K562 (cell line): ENCODE measurements around the gene EML2. TPM values are rescaled to one million over a fixed set of nuclear protein-coding genes. Genes with fewer than 3 reads are reported as not detected.
A peak's percentile ranks its signal among the peaks of the same experiment; 100 is the strongest.

Experiments used
- CCAR2 ChIP-seq: fragments of 200-400 bp; formaldehyde crosslinking; IDR thresholded peaks from 2 replicates; pipeline ENCODE4 v1.6.1; 2017; ENCODE audit warnings: mild to moderate bottlenecking, low read depth, low read length
- ELF1 ChIP-seq: fragments of 200-800 bp; sonication (Bioruptor generic); IDR thresholded peaks from 2 replicates; pipeline ENCODE4 v1.6.1; 2016; ENCODE audit warnings: missing genetic modification characterization, missing compliant biosample characterization
- FOXA3 ChIP-seq, 2 experiments: fragments of 450-650 bp in 1 of 2; sonication (generic) in 1 of 2; formaldehyde crosslinking; IDR thresholded peaks in 1 of 2; conservative IDR thresholded peaks in 1 of 2; 2 replicates each; pipeline versions ENCODE4 v1.4.0 to v1.8.0; 2020 to 2022; ENCODE audit warnings: mild to moderate bottlenecking in 2 of 2, missing genetic modification reagents in 1 of 2
- LEF1 ChIP-seq: fragments of 450-650 bp; IDR thresholded peaks from 2 replicates; pipeline ENCODE4 v1.6.1; 2016; ENCODE audit warnings: mild to moderate bottlenecking
- MTA2 ChIP-seq: fragments of 450-650 bp; IDR thresholded peaks from 2 replicates; pipeline ENCODE4 v1.6.1; 2016; ENCODE audit warnings: low read depth
- RAD51 ChIP-seq: fragments of 450-650 bp; IDR thresholded peaks from 2 replicates; pipeline ENCODE4 v1.7.1; 2016; ENCODE audit warnings: low read depth, mild to moderate bottlenecking, borderline replicate concordance
- RBFOX2 ChIP-seq: fragments of 200-400 bp; formaldehyde crosslinking; IDR thresholded peaks from 2 replicates; pipeline ENCODE4 v1.6.1; 2017; ENCODE audit warnings: low read depth, mild to moderate bottlenecking, low read length, moderate library complexity
- SAFB ChIP-seq: fragments of 200-400 bp; formaldehyde crosslinking; IDR thresholded peaks from 2 replicates; pipeline ENCODE4 v1.6.1; 2017; ENCODE audit warnings: low read depth, low read length, borderline replicate concordance
- SMARCB1 ChIP-seq: IDR thresholded peaks from 2 replicates; pipeline ENCODE4 v1.6.1; 2011; ENCODE audit warnings: improper control_type of control experiment, low read depth; ENCODE audit not compliant: insufficient read length
- SP2 ChIP-seq: IDR thresholded peaks from 2 replicates; pipeline ENCODE4 v1.6.1; 2011; ENCODE audit warnings: mild to moderate bottlenecking, low read depth, low read length, moderate library complexity; ENCODE audit not compliant: poor library complexity, severe bottlenecking; ENCODE audit errors: extremely low read depth
- STAT5B ChIP-seq: fragments of 250-450 bp; sonication (Bioruptor Pico); IDR thresholded peaks from 2 replicates; pipeline ENCODE4 v1.8.0; 2021; ENCODE audit warnings: mild to moderate bottlenecking, inconsistent platforms
- XRCC3 ChIP-seq: fragments of 450-650 bp; IDR thresholded peaks from 2 replicates; pipeline ENCODE4 v1.6.1; 2017; ENCODE audit warnings: mild to moderate bottlenecking, moderate library complexity
- ZNF124 ChIP-seq: sonication (generic); formaldehyde crosslinking; IDR thresholded peaks from 2 replicates; pipeline ENCODE4 v1.8.1; 2022; ENCODE audit warnings: missing genetic modification reagents
- ZSCAN32 ChIP-seq: fragments of 450-650 bp; formaldehyde crosslinking; IDR thresholded peaks from 2 replicates; pipeline ENCODE4 v1.4.0; 2020; ENCODE audit warnings: mild to moderate bottlenecking, moderate library complexity
- polyA plus RNA-seq, 8 experiments: library from polyadenylated mRNA; depleted of rRNA in 4 of 8; stranded (reverse) in 5 of 8; unstranded in 3 of 8; fragments of >200 nt; fragmentation: Nextera tagmentation in 2 of 8; fragmentation: Illumina TruSeq in 1 of 8; extraction: Ambion mirVana in 2 of 8; extraction: Trizol in 1 of 8; gene quantifications; 2 replicates each; pipeline versions ENCODE4 v1.2.1 to v1.2.3, GENCODE V29; 2011 to 2014; ENCODE audit warnings: inconsistent platforms in 1 of 8, missing spikeins in 1 of 8
- total RNA-seq, 7 experiments: library from RNA; depleted of rRNA in 6 of 7; stranded (reverse); fragments of >200 nt in 6 of 7; fragmentation: Illumina TruSeq in 2 of 7; extraction: Trizol in 2 of 7; gene quantifications; 2 replicates each; pipeline versions ENCODE4 v1.2.1 to v1.2.3, GENCODE V29; 2011 to 2021; ENCODE audit warnings: low replicate concordance in 1 of 7
- TF ChIP-seq, protein P1 (sequence below): fragments of 250-450 bp; sonication (Bioruptor Pico); IDR thresholded peaks from 2 replicates; pipeline ENCODE4 v1.8.0; 2021; ENCODE audit warnings: moderate library complexity, mild to moderate bottlenecking, inconsistent platforms
- TF ChIP-seq, protein P2 (sequence below): fragments of 450-650 bp; IDR thresholded peaks from one replicate; pipeline ENCODE4 v1.6.1; 2018; ENCODE audit warnings: mild to moderate bottlenecking, moderate library complexity; ENCODE audit not compliant: partially characterized antibody
- TF ChIP-seq, protein P3 (sequence below), 3 experiments: fragments of 200-800 bp in 1 of 3; fragments of 250-450 bp in 1 of 3; fragments of 450-650 bp in 1 of 3; sonication (Bioruptor Pico) in 1 of 3; sonication (Bioruptor generic) in 1 of 3; formaldehyde crosslinking in 1 of 3; IDR thresholded peaks; 2 replicates each; pipeline versions ENCODE4 v1.6.1 to v1.8.0; 2016 to 2022; ENCODE audit warnings: mild to moderate bottlenecking in 2 of 3, missing genetic modification characterization in 2 of 3, missing compliant biosample characterization in 1 of 3, moderate library complexity in 1 of 3
- TF ChIP-seq, protein P4 (sequence below): sonication (generic); formaldehyde crosslinking; IDR thresholded peaks from 2 replicates; pipeline ENCODE4 v1.8.1; 2022; ENCODE audit warnings: missing genetic modification reagents
- TF ChIP-seq, protein P5 (sequence below): fragments of 450-650 bp; IDR thresholded peaks from 2 replicates; pipeline ENCODE4 v1.6.1; 2018; ENCODE audit warnings: mild to moderate bottlenecking, low read depth; ENCODE audit not compliant: partially characterized antibody

The EML2 gene
- total and polyA plus RNA-seq, 9 of the 15 experiments (the other 6 are each of a cell fraction or from before 2014, with no cell fraction given) = 2.6 to 69.6 (median 24.8) TPM

DNA sequence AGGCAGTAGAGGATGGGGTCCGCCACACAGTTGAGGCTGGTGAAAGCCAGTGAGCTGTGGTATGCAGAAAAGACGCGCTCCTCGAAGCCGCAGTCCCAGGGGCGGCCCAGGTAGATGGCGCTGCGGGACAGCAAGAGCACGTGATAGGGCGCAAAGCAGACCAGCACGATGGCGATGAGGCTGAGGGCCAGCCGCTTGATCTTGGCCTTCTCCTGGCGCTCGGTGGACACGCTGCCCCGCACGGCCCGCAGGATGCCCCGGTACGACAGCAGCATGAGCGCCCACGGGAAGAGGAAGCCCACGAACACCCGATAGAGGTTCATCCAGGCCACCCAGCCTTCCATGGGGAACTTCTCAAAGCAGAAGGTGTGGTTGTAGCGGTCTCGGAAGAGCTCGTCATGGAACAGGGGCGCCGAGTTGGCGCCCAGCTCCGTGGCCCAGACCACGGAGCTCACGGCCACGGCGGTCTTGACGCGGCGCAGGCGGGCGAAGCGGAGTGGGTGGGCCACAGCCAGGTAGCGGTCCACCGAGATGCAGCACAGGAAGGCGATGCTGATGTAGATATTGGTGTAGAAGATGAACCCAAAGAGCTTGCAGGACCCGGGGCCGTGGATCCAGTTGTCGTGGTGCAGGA is 48.1 kb downstream of the EML2 start (continued):
- TF ChIP-seq CCAR2 (no peak), LEF1 (no peak), RBFOX2 (peak; percentile 64), FOXA3 (CRISPR knock-in tag; conservative IDR thresholded peaks at IDR 0.05 in 1 of 2, IDR thresholded peaks at IDR 0.05 in 1 of 2) (no peak), SP2 (no peak), SAFB (no peak), RAD51 (peak; percentile 80), ZSCAN32 (CRISPR knock-in tag) (no peak), SMARCB1 (peak; percentile 71), ZNF124 (CRISPR knock-in tag) (no peak), STAT5B (CRISPR knock-in tag) (no peak), MTA2 (no peak), XRCC3 (no peak), ELF1 (tag) (no peak)
- TF ChIP-seq, protein P1, sequence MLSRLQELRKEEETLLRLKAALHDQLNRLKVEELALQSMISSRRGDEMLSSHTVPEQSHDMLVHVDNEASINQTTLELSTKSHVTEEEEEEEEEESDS (CRISPR knock-in tag) = no peak
- TF ChIP-seq, protein P2, sequence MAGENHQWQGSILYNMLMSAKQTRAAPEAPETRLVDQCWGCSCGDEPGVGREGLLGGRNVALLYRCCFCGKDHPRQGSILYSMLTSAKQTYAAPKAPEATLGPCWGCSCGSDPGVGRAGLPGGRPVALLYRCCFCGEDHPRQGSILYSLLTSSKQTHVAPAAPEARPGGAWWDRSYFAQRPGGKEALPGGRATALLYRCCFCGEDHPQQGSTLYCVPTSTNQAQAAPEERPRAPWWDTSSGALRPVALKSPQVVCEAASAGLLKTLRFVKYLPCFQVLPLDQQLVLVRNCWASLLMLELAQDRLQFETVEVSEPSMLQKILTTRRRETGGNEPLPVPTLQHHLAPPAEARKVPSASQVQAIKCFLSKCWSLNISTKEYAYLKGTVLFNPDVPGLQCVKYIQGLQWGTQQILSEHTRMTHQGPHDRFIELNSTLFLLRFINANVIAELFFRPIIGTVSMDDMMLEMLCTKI = no peak
- TF ChIP-seq, protein P3, sequence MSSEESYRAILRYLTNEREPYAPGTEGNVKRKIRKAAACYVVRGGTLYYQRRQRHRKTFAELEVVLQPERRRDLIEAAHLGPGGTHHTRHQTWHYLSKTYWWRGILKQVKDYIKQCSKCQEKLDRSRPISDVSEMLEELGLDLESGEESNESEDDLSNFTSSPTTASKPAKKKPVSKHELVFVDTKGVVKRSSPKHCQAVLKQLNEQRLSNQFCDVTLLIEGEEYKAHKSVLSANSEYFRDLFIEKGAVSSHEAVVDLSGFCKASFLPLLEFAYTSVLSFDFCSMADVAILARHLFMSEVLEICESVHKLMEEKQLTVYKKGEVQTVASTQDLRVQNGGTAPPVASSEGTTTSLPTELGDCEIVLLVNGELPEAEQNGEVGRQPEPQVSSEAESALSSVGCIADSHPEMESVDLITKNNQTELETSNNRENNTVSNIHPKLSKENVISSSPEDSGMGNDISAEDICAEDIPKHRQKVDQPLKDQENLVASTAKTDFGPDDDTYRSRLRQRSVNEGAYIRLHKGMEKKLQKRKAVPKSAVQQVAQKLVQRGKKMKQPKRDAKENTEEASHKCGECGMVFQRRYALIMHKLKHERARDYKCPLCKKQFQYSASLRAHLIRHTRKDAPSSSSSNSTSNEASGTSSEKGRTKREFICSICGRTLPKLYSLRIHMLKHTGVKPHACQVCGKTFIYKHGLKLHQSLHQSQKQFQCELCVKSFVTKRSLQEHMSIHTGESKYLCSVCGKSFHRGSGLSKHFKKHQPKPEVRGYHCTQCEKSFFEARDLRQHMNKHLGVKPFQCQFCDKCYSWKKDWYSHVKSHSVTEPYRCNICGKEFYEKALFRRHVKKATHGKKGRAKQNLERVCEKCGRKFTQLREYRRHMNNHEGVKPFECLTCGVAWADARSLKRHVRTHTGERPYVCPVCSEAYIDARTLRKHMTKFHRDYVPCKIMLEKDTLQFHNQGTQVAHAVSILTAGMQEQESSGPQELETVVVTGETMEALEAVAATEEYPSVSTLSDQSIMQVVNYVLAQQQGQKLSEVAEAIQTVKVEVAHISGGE (CRISPR knock-in tag; IDR thresholded peaks at IDR 0.05) = peak in 1 of 3 experiments; percentile 44; a peak in 1 of 6 replicates
- TF ChIP-seq, protein P4, sequence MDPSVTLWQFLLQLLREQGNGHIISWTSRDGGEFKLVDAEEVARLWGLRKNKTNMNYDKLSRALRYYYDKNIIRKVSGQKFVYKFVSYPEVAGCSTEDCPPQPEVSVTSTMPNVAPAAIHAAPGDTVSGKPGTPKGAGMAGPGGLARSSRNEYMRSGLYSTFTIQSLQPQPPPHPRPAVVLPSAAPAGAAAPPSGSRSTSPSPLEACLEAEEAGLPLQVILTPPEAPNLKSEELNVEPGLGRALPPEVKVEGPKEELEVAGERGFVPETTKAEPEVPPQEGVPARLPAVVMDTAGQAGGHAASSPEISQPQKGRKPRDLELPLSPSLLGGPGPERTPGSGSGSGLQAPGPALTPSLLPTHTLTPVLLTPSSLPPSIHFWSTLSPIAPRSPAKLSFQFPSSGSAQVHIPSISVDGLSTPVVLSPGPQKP (CRISPR knock-in tag) = no peak
- TF ChIP-seq, protein P5, sequence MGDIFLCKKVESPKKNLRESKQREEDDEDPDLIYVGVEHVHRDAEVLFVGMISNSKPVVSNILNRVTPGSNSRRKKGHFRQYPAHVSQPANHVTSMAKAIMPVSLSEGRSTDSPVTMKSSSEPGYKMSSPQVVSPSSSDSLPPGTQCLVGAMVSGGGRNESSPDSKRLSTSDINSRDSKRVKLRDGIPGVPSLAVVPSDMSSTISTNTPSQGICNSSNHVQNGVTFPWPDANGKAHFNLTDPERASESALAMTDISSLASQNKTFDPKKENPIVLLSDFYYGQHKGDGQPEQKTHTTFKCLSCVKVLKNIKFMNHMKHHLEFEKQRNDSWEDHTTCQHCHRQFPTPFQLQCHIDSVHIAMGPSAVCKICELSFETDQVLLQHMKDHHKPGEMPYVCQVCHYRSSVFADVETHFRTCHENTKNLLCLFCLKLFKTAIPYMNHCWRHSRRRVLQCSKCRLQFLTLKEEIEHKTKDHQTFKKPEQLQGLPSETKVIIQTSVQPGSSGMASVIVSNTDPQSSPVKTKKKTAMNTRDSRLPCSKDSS = no peak
